ENCODE data around the gene KCTD17. TPM values are rescaled to one million over a fixed set of nuclear protein-coding genes. Genes with fewer than 3 reads are reported as not detected.

KCTD17 gene
- total and polyA plus RNA-seq, 2 of the 13 experiments (the other 11 are each of a cell fraction or from before 2014, with no cell fraction given): 5.3 to 11.7 TPM

GRCh38 chr22:37032535-37033460 lies 18.7 kb upstream of the KCTD17 start (continued):
- TF ChIP-seq USF2 (IDR thresholded peaks at IDR 0.05; ENCODE audit: low read depth, low read length) (no peak), USF2 (CRISPR knock-in tag; IDR thresholded peaks at IDR 0.05; ENCODE audit: borderline replicate concordance) (no peak; the same call in 1 of the 2 replicates), KDM6A (CRISPR knock-in tag; IDR thresholded peaks at IDR 0.05; ENCODE audit: low read depth) (peak; percentile 95), KDM3A (CRISPR knock-in tag; IDR thresholded peaks at IDR 0.05; ENCODE audit: low read depth) (peak; percentile 94; the same call in 1 of the 2 replicates), ZNF546 (CRISPR knock-in tag; conservative IDR thresholded peaks at IDR 0.05) (peak; percentile 88; the same call in 1 of the 2 replicates), EHMT2 (IDR thresholded peaks at IDR 0.05; ENCODE audit: borderline replicate concordance, low read depth, low read length) (peak; percentile 82; the same call in 1 of the 2 replicates), ZNF790 (CRISPR knock-in tag; IDR thresholded peaks at IDR 0.05; ENCODE audit: borderline replicate concordance) (no peak), BCL6 (CRISPR knock-in tag; IDR thresholded peaks at IDR 0.05) (peak; percentile 93), U2AF1 (optimal IDR thresholded peaks at IDR 0.05; ENCODE audit: low read depth, low read length) (peak; percentile 40), MTERF4 (CRISPR knock-in tag; IDR thresholded peaks at IDR 0.05) (peak; percentile 80; the same call in 1 of the 2 replicates), PRDM4 (CRISPR knock-in tag; IDR thresholded peaks at IDR 0.05; ENCODE audit: borderline replicate concordance) (no peak), ZNF24 (IDR thresholded peaks at IDR 0.05) (peak; percentile 82), HDAC2 (CRISPR knock-in tag; IDR thresholded peaks at IDR 0.05) (peak; percentile 99), ZNF567 (CRISPR knock-in tag; IDR thresholded peaks at IDR 0.05; ENCODE audit: borderline replicate concordance) (0 out of 2 replicates have a peak, but pooled peaks have one; percentile 34), HHEX (CRISPR knock-in tag; IDR thresholded peaks at IDR 0.05) (peak; percentile 77; the same call in 1 of the 2 replicates)
- TF ChIP-seq, protein P1, sequence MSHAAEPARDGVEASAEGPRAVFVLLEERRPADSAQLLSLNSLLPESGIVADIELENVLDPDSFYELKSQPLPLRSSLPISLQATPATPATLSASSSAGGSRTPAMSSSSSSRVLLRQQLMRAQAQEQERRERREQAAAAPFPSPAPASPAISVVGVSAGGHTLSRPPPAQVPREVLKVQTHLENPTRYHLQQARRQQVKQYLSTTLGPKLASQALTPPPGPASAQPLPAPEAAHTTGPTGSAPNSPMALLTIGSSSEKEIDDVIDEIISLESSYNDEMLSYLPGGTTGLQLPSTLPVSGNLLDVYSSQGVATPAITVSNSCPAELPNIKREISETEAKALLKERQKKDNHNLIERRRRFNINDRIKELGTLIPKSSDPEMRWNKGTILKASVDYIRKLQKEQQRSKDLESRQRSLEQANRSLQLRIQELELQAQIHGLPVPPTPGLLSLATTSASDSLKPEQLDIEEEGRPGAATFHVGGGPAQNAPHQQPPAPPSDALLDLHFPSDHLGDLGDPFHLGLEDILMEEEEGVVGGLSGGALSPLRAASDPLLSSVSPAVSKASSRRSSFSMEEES (CRISPR knock-in tag; IDR thresholded peaks at IDR 0.05): peak; percentile 90
- TF ChIP-seq, protein P2, sequence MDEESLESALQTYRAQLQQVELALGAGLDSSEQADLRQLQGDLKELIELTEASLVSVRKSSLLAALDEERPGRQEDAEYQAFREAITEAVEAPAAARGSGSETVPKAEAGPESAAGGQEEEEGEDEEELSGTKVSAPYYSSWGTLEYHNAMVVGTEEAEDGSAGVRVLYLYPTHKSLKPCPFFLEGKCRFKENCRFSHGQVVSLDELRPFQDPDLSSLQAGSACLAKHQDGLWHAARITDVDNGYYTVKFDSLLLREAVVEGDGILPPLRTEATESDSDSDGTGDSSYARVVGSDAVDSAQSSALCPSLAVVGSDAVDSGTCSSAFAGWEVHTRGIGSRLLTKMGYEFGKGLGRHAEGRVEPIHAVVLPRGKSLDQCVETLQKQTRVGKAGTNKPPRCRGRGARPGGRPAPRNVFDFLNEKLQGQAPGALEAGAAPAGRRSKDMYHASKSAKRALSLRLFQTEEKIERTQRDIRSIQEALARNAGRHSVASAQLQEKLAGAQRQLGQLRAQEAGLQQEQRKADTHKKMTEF (CRISPR knock-in tag; IDR thresholded peaks at IDR 0.05): peak; percentile 100
- TF ChIP-seq, protein P3, sequence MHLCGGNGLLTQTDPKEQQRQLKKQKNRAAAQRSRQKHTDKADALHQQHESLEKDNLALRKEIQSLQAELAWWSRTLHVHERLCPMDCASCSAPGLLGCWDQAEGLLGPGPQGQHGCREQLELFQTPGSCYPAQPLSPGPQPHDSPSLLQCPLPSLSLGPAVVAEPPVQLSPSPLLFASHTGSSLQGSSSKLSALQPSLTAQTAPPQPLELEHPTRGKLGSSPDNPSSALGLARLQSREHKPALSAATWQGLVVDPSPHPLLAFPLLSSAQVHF (CRISPR knock-in tag; IDR thresholded peaks at IDR 0.05): peak; percentile 76; the same call in 1 of the 2 replicates
